Colonic mucosa (tissue), 4 donors: ENCODE results near the gene ZNHIT2. TPM values are rescaled to one million over a fixed set of nuclear protein-coding genes. Genes with fewer than 3 reads are reported as not detected.
"Not testable (repeated sequence)": the region's sequence is repeated elsewhere in the genome, so short reads cannot be mapped to it uniquely, and the experiment has no call there.

Experiments
- DNase-seq: peaks from one replicate; pipeline ENCODE4 v3.0.0-alpha.2; 2020
- H3K27ac ChIP-seq: fragments of 200-600 bp; one replicate; pipeline ENCODE4 v1.8.0; 2021
- H3K27me3 ChIP-seq: fragments of 200-600 bp; one replicate; pipeline ENCODE4 v1.8.0; 2021
- H3K36me3 ChIP-seq: fragments of 200-600 bp; one replicate; pipeline ENCODE4 v1.8.0; 2021
- H3K4me1 ChIP-seq: fragments of 200-600 bp; one replicate; pipeline ENCODE4 v1.8.0; 2021; ENCODE audit warnings: mild to moderate bottlenecking
- H3K4me3 ChIP-seq: fragments of 200-600 bp; one replicate; pipeline ENCODE4 v1.8.0; 2021
- H3K9ac ChIP-seq, 2 donors: one replicate each; pipeline ENCODE4 v1.7.0; 2013; ENCODE audit warnings: control low read depth in 2 of 2, low read depth in 2 of 2, low read length in 2 of 2
- H3K9me3 ChIP-seq: fragments of 200-600 bp; one replicate; pipeline ENCODE4 v1.8.0; 2021
- CTCF ChIP-seq: fragments of 200-600 bp; IDR thresholded peaks from one replicate; pipeline ENCODE4 v1.8.0; 2022; ENCODE audit warnings: antibody characterized with exemption, mild to moderate bottlenecking
- intact Hi-C: fragments of 100-400 bp; cut with DNase I; formaldehyde crosslinking; loops from one replicate; pipeline ENCODE4 v1.14.1; 2022
- total RNA-seq, 2 donors: library from RNA; stranded (reverse); fragmentation: NEBNext Ultra II Directional in 1 of 2; extraction: Animal tissue kit (Norgen Biotek cat#: 25700) in 1 of 2; gene quantifications; one replicate each; pipeline ENCODE4 v1.2.1, GENCODE V29; 2021
- donor health status: healthy.
- donor health status: DM: no; HTN: no; CAD: no.
- donor health status: DM: no; HTN: no; CAD: no.

The ZNHIT2 gene
- total RNA-seq, 2 donors from 2014 or later: 8.1 to 17.3 TPM

- no peak for TF ChIP-seq CTCF
- H3K4me3 ChIP-seq: no peak overlapping the region
- no peak for DNase-seq
- H3K4me1 ChIP-seq: no peaks in the 10 kb centered on the region
- no peaks in the 10 kb centered on the region for H3K36me3 ChIP-seq
- no peaks in the 10 kb centered on the region for H3K27me3 ChIP-seq
- intact Hi-C loops: no loop called here
- no peaks in the 10 kb centered on the region for H3K9me3 ChIP-seq
- no peak overlapping the region for H3K9ac ChIP-seq
- peak overlapping the region; percentile 29 for H3K27ac ChIP-seq
Observed at GRCh38 chr11:65151331-65151899, 33.9 kb upstream of the ZNHIT2 start.

- peak overlapping the region; percentile 29 for H3K27ac ChIP-seq
- no peak overlapping the region for H3K4me3 ChIP-seq
- H3K27me3 ChIP-seq: no peaks in the 10 kb centered on the region
- intact Hi-C loops: no loop called here
- TF ChIP-seq CTCF: no peak
- no peaks in the 10 kb centered on the region for H3K36me3 ChIP-seq
- no peaks in the 10 kb centered on the region for H3K9me3 ChIP-seq
- peak; percentile 91 for DNase-seq
- H3K9ac ChIP-seq: peak overlapping the region in 1 of 2 donors; percentile 3
- no peaks in the 10 kb centered on the region for H3K4me1 ChIP-seq
Observed at GRCh38 chr11:65150509-65151299, 33.2 kb upstream of the ZNHIT2 start.

DNA sequence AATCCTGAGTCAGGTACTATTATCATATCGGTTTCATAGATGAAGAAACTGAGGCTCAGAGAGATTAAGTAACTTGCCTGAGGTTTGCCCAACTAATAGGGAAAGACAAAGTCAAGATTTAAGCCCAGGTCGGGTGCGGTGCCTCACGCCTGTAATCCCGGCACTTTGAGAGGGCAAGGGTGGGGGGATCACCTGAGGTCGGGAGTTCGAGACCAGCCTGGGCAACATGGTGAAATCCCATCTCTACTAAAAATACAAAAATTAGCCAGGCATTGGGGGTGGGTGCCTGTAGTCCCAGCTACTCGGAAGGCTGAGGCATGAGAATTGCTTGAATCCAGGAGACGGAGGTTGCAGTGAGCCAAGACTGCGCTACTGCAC, 32.6 kb upstream of the ZNHIT2 start:
- H3K36me3 ChIP-seq, H3K4me3 ChIP-seq, H3K9me3 ChIP-seq, H3K27me3 ChIP-seq, H3K4me1 ChIP-seq, DNase-seq, H3K27ac ChIP-seq, intact Hi-C loops: not testable (repeated sequence)
- peak overlapping the region in 1 of 2 donors; percentile 3 for H3K9ac ChIP-seq

DNA sequence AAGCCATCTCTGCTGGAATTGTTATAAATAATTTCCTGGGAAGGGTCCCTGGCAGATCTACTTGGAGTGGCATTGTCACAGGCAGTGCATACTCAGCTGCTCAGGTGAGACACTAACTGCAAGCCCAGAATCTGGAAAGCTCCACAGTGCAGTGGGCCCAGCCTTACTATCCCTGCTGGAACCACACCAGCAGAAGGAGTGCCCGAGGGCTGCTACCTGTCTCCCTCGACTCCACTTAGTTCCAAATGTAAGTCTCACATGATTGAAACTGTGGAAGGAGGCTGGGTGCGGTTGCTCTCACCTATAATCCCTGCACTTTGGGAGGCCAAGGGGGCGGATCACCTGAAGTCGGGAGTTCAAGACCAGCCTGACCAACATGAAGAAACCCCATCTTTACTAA, 31.2 kb upstream of the ZNHIT2 start:
- TF ChIP-seq CTCF: no peak
- intact Hi-C loops: no loop called here
- no peak overlapping the region for H3K9ac ChIP-seq
- no peak overlapping the region for H3K4me3 ChIP-seq
- H3K27ac ChIP-seq: no peak overlapping the region
- no peaks in the 10 kb centered on the region for H3K36me3 ChIP-seq
- no peaks in the 10 kb centered on the region for H3K27me3 ChIP-seq
- no peaks in the 10 kb centered on the region for H3K9me3 ChIP-seq
- no peak for DNase-seq
- no peaks in the 10 kb centered on the region for H3K4me1 ChIP-seq

- Histone ChIP-seq H3K4me1 (no peaks in the 10 kb centered on the region), H3K36me3 (no peaks in the 10 kb centered on the region), H3K9ac (no peak overlapping the region), H3K9me3 (no peaks in the 10 kb centered on the region), H3K4me3 (no peak overlapping the region), H3K27ac (no peak overlapping the region), H3K27me3 (no peaks in the 10 kb centered on the region)
- no peak for TF ChIP-seq CTCF
- intact Hi-C loops: no loop called here
- DNase-seq: no peak
Observed at GRCh38 chr11:65147352-65148075, 30.0 kb upstream of the ZNHIT2 start.
